Measurements from ENCODE around the gene SLC27A3.
"Not testable (repeated sequence)": the region's sequence is repeated elsewhere in the genome, so short reads cannot be mapped to it uniquely, and the experiment has no call there.

The SLC27A3 gene

DNA sequence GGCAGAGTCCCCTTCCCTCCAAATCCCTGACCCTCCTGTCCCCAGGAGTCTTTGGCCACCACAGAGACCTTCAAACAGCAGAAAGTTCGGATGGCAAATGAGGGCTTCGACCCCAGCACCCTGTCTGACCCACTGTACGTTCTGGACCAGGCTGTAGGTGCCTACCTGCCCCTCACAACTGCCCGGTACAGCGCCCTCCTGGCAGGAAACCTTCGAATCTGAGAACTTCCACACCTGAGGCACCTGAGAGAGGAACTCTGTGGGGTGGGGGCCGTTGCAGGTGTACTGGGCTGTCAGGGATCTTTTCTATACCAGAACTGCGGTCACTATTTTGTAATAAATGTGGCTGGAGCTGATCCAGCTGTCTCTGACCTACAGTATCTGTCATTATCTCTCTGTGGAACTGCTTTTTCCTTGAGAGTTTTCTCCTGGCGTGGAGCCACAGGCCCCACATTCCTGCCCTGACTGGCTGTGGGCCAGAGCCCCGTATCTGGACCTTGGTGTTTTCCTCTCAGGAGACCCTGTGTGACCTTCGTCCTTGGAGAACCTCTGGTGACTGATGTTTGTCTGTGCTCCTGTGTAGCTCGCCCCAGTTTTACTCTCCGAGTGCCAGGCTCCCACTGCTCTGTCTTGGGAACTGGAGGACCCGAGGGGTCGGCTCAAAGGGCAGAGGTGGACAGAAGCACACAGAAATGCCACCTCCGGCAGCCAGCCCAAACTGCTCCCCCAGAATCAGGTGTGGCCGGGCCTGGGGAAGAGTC, 4.8 kb downstream of the SLC27A3 start:
- no peak for DNase-seq (ENCODE audit: low spot score)

DNA sequence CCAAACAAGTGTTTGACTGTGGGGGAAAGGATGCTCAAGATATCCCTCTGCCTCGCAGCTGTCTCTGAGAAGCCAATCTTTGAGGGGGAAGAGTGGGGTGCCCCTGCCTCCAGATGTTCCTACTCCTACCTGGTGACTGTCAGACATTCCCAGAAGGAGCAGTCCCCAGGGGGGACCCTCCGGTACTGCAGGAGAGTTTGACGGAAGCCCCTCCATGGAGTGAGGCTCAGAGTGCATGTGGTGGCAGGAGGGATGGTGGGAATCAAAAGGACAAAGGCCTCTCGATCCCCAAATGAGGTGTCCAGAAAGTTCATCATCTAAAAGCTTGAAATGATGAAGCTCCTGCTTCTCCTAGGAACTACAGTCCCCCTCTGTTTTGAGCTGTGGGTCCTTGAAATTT, 5.3 kb downstream of the SLC27A3 start:
- DNase-seq (ENCODE audit: low spot score), result no peak

DNA sequence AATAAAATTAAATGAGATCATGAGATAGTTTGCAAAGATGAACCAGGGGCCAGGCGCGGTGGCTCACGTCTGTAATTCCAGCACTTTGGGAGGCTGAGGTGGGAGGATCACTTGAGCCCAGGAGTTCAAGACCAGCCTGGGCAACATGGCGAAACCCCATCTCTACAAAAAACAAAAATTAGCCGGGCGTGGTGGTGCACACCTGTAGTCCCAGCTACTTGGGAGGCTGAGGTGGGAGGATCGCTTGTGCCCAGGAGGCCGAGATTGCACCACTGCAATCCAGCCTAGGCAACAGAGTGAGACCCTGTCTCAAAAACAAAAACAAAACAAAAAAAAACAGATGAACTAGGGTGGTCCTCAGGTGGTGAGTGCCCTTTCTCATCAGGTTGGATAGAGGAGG, 7.4 kb downstream of the SLC27A3 start:
- not testable (repeated sequence) for DNase-seq (ENCODE audit: low spot score)

DNA sequence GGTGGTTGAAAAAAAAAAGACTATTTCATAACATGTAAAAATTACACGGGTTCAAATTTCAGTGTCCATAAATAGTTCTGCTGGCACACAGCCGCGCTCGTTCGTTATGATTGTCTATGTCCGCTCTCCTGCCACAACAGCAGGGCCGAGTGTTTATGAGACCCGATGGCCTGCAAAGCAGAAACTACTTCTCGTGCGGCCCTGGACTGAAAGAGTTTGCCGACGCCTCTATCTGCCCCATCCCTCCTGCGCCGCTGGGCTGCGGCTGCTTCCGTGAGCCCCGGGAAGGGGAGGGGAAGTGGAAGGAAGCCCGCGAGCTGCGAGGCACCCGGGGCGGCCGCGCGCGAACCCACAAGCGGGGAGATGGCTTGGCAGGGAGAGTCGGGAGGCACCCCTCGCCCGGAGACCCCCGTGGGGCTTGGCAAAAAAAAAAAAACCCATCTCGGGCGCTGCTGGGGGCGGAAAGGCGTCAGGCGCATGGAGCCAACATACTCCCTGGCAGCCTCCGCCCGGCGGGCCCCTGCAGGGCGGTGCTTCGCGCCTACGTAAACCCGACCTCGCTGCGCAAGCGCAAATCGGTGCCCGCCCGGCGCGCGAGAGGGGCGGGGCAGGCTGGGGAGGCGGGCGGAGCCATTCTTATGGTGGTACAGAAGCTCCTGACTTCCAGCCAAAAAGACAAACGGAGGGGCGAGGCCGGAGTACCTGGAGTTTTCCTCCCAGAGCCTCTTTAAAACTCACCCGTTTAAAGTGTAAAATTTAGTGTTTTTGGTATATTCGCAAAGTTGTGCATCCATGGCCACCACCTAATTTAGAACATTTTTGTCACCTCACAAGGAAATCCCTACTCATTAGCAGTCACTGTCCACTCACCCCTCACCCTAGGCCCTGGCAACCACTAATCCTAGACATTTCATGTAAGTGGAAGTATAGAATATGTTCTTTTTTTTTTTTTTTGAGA, 8.3 kb downstream of the SLC27A3 start:
- peak; percentile 97 for DNase-seq (ENCODE audit: low spot score)

DNA sequence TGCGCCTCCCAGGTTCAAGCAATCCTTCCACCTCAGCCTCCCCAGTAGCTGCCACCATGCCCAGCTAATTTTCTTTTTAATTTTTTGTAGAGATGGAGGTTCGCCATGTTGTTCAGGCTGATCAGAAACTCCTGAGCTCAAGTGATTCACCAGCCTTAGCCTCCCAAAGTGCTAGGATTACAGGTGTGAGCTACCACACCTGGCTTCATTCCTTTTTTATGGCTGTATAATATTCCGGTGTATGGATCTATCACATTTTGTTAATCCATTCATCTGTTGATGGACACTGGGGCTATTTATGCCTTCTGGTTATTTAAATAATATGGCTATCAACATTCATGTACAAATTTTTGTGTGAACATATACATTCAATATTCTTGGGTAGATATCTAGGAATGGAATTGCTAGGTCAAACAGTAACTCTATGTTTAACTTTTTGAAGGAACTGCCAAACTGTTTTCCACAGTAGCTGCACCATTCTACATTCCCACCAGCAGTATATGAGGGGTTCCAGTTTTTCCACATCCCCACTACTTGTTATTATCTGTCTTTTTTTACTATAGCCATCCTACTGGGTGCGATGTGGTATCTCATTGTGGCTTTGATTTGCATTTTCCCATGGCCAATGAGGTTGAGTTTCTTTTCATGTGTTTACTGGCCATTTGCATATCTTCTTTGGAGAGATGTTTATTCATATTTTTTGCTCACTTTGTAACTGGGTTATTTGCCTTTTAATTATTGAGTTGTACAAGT, 11.0 kb downstream of the SLC27A3 start:
- no peak for DNase-seq (ENCODE audit: low spot score)

DNA sequence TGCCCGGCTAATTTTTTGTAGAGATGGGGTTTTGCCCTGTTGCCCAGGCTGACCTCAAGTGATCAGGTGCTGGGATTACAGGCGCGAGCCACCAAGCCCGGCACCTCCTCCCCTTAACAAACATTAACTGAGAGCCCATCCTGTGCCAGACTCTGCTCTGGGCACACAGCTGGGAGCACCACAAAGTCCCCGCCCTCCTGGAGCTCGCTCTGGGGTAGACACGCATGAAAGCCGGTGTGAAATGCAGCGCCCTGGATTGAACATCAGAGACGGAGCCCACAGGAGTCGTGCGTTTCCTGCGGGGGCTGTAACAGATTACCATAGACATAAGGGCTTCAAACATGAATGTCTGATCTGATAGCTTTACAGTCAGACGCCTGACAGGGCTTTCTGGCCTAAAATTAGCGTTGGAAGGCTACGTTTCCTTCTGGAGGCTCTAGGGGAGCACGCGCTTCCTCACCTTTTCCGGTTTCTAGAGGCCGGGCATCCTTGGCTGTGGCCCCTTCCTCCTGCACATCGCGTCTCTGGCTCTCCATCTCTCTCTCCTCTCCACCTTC, 14.3 kb downstream of the SLC27A3 start:
- DNase-seq (ENCODE audit: low spot score), result no peak

DNA sequence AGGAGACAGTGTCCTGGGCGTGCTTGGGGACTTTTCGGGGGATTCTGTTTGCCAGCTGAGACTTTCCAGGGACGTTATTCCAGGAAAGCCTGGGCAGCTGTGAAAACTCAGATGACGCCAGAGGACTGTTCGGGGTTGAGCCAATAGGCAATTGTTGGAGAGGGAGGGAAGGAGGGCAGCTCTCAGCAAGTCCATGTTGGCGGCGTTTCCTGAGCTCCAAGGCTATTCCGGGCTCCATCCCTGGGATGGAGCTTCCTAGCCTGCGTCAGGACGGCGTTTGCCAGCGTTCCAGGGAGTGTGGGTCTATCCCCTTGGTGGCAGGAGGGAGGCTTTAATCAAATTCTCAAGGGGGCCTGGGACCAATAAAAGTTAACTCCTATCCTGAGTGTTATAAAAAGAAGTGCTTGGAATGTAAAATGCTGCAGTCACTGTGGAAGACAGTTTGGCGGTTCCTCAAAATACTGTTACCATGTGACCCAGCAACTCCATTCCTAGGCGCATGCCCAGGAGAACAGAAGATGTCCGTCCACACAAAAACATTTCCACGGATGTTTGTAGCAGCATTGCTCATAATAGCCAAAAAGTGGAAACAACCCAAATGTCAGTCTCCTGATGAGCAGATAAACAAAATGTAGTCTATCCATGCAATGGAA, 15.2 kb downstream of the SLC27A3 start:
- DNase-seq (ENCODE audit: low spot score), result no peak

DNA sequence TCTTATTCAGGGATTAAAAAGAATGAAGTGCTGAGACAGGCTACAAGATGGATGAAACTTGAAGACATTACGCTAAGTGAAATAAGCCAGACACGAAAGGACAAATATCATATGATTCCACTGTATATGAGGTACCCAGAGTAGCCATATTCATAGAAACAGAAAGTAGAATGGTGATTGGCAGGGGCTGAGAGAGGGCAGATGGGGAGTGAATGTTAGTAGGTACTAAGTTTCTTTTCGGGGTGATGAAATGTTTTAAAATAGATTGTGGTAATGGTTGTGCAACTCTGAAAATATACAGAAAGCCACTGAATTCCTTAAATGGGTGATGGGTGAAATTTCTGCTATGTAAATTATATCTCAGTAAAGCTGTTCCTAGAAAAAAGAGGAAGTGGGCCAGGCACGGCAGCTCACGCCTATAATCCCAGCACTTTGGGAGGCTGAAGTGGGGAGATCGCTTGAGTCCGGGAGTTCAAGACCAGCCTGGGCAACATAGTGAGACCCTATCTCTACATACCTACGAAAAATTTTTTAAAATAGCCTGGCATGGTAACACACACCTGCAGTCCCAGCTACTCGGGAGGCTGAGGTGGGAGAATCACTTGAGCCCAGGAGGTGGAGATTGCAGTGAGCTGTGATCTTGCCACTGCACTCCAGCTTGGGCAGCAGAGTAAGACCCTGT, 15.9 kb downstream of the SLC27A3 start:
- no peak for DNase-seq (ENCODE audit: low spot score)

DNA sequence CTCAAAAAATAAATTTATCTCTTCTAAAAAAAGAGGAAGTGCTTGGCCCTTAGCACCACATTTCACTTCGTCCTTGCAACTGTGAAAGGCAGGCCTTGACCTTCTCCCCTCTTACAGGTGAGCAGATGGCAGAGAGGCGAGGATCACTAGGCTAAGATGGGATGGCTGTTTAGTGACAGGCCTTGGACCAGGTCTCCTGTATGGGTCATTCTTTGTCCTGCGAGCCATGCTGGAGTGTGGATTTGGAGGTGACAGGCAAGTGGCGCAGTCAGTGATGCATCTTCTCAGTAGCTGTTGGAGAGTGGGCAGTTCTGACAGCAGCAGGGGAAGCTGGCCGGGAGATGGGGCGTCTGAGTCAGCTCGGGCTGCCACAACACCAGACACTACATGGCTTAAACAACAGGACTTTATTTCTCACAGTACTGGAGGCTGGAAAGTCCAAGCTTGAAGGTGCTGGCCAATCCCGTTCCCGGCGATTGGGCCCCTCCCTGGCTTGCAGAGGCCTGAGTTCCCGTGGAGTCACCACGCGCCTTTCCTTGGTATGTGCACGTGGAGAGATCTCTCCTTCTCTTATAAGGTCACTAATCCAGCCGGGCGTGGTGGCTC, 16.5 kb downstream of the SLC27A3 start:
- DNase-seq (ENCODE audit: low spot score), result no peak

DNA sequence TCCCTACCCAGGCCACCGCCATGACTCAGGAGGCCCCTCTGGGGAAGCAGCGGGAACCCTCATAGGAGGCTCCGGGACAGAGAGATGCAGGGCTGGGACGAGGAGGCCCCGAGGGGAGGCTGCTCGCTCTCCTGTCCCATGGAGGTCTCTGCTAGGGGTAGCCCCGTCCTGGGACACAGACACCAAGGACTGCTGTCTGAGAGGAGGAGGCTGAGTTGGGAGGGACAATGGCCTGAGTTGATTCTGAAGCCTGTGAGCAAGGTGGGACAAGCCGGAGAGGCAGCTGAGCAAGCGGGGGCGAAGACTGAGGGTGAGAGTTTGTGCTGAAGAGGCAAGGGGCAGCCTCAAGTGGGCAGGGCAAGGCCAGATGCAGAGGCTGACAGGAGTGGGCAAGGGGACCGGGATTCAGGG, 17.4 kb downstream of the SLC27A3 start:
- no peak for DNase-seq (ENCODE audit: low spot score)

DNA sequence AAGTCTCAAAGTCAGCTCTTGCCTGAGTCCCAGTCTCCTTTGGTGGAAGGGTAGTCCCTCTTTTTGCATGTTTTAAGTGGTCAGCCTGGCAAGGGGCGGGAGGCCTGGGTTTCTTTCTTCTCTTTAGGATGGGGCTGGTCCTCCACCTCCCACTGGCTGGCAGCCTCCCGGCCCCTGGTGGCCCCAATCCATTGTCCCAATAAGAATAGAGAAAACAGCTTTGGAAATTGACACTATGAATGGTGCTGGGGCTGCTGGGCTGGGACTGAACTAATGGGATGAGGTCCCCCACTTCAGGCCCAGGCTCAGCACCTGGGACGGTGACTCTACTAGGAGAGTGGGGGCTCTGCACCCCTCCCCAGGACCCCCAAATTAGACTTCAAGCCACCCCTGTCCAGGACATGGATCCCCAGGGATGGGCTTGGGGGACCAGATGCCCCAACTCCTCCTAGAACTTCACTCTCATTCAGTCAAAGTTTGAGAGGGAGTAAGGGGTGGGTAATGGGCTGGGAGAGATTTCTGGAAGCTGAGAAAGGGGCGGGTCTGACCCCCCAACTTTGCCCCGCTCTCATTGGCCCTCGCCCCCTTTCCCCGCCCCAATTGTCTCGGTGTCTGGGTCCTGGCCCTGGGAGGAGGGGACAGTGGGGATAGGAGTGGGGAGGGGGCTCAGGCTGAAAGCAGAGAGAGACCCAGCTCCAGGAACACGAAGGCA, 18.2 kb downstream of the SLC27A3 start:
- peak; percentile 53 for DNase-seq (ENCODE audit: low spot score)

DNA sequence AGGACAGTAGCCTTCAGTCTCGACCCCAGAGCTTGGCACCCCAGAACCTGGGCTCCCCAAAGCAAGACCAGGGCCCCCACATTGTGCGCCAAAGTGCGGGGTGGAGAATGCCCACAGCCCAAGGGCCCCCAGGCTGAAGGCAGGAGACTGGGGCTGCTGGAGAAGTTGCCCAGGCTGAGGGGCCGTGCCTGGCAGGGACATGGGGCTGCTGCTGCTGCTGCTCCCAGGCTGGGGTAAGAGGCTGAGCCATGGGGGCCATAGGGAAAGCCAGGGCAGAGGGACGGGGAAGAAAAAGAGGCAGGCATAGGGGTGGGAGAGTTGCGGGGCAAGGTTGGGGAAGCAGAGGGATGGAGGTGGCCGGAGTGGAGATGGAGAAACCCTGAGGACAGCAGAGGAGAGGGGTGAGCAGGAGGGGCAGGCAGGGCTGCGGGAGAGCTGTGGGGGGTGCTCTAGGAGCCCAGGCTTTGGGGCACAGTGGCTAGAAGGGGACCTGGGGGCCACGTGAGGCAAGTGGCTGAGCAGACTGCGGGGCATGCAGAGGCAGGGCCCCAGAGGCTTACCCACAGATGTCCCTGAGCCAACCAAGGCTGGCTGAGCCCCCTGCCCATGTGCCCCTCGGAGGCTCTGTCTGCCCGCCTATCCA, 18.9 kb downstream of the SLC27A3 start:
- DNase-seq (ENCODE audit: low spot score), result no peak

DNA sequence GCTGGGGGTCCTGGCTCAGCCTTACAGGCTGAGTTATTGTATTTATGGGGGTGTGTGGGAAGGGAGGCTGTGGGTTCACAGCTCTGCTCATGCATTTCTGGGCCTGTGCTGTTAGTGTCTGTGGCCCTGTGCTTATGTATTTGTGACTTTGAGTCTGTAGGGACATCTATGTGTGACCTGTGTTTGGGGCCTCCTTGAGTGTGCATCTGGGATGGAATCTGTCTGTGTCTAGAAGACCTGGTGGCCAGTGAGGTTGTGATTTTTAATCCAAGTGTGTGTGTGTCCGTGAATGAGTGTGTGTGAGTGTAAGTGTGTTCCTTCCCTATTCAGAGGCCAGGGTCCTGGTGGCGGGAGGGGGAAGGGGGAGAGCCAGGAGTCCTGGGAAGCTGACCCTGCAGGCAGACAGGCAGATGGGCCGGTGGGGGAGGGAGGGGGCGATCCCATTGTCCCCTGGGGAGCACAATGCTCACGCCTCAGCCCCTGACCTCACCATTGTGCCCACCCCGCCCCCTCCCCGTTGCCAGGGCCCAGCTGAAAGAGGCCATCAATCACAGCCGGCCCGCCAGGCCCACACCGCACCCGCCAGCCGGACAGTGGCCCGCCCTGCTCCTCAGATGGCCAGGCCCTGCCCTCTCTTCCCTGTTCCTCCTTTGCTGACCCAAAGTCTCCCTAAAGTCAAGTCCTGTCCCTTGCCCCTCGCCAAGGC, 19.6 kb downstream of the SLC27A3 start:
- peak; percentile 52 for DNase-seq (ENCODE audit: low spot score)

DNA sequence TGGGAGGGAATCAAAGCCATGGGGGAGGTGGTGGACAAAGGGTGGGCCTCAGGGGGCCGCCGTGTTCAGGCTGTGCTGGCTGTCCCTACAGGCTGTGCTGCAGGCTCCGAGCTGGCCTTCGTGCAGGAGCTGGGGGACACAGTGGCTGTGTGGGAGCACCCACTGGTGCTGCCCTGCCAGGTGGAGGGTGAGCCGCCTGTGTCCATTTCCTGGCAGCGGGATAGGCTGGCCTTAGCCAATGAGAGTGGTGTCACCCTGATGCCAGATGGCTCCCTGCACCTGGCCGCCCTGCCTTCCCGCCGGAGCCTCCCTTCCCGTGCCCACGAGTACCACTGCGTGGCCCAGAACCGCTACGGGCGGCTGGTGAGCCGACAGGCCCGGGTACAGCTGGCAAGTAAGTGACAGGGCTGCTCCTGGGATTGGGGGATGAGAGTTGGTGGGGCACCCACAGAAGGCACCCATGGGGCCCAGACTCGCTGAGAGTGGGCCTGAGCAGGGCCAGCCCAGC, 20.2 kb downstream of the SLC27A3 start:
- no peak for DNase-seq (ENCODE audit: low spot score)

DNA sequence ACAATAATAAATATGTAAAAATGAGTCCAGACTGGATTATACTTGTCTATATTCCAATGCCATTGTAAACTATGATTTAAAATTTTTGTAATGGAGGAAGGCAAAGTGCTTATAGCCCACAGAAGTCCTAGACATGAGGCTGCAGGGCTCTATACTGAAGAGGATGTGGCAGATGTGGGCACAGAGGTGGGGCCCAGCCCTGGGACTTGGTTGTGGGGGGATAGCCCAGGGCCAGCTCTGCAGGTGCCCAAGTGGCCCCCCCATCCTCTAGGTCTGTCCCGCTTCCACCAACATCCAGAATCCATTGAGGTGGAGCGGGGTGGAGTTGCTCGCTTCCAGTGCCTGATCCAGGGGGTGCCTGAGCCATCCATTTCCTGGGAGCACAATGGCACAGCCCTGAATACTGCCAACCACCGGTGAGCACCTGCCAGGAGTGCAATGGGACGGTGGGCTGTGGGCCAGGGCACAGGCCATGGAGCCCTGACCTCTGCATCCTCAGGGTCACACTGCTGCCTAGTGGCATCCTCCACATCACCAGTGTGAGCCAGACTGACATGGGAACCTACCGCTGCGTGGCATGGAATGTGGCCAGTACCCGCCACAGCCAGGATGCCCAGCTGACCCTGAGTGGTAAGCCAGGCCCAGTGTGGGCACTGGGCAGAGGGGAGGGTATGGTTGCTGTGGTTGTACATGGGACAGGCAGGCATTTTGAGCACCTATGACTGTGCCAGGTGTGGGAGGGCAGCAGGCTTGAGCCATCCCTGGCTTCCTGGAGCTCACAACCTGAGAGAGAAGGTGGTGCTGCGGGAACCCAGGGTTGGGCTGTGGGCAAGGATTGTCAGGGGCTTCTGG, 21.0 kb downstream of the SLC27A3 start:
- DNase-seq (ENCODE audit: low spot score), result no peak

DNA sequence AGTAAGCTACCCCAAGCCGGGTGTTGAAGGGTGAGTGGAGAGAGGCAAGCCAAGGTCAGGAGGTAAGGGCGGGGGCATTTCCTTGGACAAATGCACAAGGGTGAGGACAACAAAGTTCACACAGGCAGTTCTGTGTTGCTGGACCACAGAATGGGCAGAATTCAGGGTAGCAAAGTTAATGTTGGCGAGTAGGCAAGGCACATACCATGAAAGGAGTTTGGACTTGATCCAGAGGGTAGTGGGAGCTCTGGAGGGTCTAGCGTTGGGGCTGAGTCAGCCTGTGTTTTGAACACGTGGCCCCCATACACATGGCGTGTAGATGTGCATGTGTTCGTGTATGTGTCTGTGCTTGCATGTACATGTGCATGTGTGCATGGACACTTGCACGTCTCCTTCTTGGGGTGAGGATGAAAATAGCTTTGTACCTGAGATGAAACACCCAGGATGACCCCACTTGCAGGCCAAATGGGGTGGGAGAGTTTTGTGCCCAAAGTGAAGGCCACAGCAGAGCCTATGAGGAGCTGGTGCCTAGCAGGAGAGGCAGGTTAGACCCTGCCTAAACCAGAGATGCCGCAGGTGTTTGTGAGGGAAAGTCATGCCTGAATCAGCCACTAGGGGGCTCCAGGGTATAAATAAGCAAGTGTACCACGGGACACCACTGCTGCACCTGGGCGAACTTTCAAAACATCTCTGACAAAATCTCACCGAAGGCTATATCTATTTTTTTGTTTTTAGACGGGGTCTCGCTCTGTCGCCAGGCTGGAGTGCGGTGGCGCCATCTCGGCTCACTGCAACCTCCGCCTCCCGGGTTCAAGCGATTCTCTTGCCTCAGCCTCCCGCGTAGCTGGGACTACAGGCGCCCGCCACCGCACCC, 21.8 kb downstream of the SLC27A3 start:
- DNase-seq (ENCODE audit: low spot score), result peak; percentile 90

DNA sequence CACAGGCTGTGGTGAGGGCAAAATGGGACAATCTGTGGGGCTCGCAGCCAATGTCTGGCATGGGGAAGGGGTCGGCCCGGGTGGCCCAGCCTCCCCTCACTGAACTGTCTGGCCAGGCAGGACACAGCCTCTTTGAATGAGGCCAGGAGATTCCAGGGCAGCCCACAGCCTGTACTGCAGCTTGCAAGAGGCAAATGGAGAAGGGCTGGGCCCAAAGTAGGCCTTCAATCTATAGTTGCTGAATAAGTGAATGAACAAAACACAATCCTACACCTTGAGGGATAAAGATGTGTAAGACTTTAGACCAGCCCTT, 23.2 kb downstream of the SLC27A3 start:
- DNase-seq (ENCODE audit: low spot score), result no peak

Data from iPS-NIHi11 (cell line).